NCI-H2107 treated with DMSO at 0.1 percent for 48 hours (cell line): ENCODE data around the gene FRAT1.
A peak's percentile ranks its signal among the peaks of the same experiment; 100 is the strongest.
"Not testable (repeated sequence)": the region's sequence is repeated elsewhere in the genome, so short reads cannot be mapped to it uniquely, and the experiment has no call there.

Source experiments
- DNase-seq: peaks from one replicate; lab custom pipeline; 2025; ENCODE audit not compliant: unreplicated experiment; lab: John Stamatoyannopoulos, UW

FRAT1 gene, protein sequence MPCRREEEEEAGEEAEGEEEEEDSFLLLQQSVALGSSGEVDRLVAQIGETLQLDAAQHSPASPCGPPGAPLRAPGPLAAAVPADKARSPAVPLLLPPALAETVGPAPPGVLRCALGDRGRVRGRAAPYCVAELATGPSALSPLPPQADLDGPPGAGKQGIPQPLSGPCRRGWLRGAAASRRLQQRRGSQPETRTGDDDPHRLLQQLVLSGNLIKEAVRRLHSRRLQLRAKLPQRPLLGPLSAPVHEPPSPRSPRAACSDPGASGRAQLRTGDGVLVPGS

DNA sequence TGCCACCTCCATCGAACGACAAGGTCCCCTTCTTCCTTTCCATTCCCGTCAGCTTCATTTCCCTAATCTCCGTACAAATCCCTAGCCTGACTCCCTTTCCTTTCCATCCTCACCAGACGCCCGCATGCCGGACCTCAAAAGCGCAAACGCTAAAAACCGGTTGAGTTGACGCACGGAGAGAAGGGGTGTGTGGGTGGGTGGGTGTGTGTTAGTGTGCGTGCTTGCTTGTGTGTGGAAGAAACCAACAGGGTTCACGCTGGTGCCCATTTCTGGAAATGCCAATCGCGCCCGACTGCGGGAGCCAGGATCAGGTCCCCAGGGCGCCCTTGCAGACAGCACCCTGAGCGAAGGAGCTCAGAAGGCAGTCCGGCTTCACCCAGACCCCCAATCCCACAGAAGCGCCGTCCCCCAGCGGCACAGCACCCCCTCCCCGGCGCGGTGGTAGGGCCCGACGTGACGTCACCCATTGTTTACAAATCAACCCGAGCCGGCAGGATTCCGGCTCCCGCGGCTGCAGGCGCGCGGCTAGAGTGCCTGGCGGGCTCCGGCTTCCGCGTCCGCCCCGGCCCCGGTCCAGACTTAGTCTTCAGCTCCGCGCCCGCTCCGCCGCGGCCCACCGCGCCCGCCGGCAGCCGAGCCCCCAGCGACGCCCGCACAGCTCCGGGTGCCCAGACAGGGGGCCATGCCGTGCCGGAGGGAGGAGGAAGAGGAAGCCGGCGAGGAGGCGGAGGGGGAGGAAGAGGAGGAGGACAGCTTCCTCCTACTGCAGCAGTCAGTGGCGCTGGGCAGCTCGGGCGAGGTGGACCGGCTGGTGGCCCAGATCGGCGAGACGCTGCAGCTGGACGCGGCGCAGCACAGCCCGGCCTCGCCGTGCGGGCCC, at the start of gene FRAT1:
Gene FRAT1 (plus strand): TSS at position 500 of the 880 bp plus-strand sequence. CDS start 183 bp downstream, at position 683.
- DNase-seq, result peak; percentile 33

DNA sequence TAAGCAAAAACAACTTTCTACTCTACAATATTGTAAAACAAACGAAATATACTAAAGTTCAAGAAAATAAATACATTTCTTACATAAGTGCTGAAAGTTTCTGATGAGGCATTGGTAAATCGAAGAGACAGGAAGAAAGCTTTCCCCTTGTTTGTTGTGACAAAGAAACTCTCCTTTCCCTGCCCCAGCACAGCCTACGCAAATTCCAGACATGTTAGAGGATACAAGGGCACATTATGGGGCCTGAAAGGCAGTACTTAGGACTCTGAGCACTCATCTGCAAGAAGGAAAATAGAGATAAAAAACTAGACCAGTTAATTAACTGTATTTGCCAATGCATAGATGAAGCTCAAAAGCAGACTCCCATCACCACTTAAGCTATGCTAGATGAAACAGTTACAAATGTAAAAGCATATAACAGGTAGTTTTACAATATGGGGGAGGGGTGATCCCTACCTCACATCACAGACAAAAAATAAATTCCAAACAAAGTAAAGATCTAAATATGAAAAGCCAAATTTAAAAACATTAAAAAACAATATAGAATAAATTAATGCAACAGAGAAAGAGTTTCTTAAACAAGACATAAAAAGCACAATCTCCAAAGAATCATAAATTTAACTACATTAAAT, 48.4 kb upstream of the FRAT1 start:
- DNase-seq, result no peak

DNA sequence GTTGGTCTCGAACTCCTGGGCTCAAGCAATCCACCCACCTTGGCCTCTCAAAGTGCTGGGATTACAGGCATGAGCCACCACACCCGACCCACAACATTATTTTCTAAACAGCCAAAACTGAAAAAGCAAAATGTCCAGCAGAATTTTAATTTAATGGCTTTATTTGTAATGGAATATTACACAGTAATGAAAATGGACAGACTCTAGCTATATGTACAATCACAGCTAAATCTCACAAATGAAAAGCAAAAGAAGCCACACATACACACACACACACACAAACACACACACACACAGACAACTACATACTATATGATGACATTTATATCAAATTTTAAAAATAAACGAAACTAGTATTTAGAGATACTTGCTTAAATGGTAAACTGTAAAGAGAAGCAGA, 45.4 kb upstream of the FRAT1 start:
- DNase-seq, result no peak

DNA sequence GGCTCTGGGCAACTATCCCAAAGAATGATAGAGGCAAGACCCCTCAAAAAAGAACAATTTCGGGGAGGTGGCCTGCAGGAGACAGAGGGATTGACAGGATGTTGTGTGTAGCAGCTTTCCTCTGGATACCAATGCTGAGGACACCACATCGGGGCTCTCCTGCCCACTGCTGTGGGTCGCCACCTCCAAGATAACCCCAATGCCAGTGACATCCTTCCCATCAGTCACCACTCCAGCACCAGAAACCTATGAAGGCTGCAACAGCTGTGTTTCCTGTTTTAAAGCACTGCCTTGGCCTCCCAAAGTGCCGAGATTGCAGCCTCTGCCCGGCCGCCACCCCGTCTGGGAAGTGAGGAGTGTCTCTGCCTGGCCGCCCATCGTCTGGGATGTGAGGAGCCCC, 44.2 kb upstream of the FRAT1 start:
- DNase-seq, result no peak

DNA sequence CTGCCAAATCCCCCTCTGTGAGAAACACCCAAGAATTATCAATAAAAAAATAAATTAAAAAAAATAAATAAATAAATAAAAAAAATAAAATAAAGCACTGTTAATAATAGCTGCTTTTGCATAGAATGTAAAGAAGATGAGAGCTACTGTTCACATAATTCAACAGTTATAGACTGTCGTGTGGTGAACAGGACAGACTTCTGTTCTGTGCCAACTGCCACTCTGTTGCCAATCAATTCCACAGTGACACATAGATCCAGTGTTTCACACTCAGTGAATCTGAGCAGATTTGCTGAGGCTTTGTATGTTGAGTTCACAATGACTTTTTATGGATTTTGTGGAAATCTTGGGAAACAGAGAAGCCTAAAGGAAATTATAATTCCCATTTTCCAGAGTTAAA, 41.5 kb upstream of the FRAT1 start:
- no peak for DNase-seq

DNA sequence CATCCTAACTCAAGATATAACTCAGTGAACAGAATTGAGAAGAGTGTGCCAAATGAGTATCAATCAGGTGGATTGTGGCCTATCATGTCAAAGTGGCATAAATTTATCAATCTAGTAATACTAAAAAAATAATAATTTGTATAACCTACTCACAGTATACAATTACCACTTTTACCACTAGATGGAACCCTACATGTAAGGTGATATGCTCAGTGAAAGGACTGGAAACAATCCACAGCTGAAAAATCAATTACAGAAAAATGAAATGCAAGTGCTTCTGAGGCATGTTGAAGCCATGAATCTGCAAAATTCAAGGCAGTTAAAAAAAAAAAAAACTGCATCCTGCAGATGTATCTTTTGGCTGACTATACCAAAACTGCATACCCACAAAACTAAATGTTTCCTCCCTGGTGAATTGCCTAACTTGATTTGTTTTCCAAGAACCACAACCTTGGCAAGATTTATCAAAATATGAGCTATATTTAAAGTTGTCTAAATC, 40.5 kb upstream of the FRAT1 start:
- DNase-seq, result peak; percentile 52

DNA sequence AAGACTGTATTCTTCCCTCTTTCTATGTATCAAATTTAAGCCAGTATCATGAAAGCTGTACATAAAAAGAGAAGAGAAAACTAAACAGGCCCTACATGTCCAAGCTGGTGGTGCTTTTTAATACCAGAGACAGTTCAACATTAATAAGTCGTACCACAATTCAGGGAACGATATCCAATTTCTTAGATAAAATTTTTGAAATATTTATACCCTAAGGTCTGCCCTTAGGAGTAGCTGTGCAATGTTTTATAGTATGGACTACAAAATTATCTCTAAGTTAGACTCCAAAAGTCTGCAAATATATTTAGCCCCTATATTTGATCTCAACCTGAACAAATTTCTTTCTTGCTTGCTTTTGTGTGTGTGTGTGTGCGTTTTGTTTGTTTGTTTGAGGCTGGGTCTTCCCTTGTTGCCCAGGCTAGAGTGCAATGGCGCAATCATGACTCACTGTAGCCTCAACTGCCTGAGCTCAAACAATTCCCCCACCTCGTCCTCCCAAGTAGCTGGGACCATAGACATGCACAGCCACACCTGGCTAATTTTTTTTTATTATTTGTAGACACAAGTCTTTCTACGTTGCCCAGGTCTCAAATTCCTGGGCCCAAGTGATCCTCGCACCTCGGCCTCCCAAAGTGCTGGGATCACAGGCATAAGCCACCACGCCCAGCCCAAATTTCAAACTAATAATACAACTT, 39.8 kb upstream of the FRAT1 start:
- DNase-seq, result no peak

DNA sequence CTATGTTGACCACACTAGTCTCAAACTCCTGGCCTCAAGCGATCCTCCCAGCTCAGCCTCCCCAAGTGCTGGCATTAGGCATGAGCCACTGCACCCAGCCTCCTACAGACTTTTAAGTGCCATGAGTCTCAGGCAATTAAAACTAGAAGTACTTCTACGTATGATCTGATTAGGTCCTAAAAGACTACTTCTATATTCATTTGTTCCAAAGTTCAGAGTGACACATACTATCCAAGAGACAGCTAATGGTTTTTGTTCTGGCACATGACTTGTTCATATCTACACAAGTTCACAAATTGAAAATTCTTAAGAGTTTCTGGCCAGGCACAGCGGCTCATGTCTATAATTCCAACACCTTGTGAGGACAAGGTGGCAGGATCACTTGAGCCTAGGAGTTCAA, 38.3 kb upstream of the FRAT1 start:
- DNase-seq, result no peak

DNA sequence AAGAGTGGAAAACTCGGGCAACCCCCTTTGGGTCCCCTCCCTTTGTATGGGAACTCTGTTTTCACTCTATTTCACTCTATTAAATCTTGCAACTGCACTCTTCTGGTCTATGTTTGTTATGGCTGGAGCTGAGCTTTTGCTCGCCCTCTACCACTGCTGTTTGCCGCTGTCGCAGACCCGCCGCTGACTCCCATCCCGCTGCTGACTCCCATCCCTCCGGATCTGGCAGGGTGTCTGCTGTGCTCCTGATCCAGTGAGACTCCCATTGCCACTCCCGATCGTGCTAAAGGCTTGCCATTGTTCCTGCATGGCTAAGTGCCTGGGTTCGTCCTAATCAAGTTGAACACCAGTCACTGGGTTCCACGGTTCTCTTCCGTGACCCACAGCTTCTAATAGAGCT, 29.0 kb upstream of the FRAT1 start:
- not testable (repeated sequence) for DNase-seq

DNA sequence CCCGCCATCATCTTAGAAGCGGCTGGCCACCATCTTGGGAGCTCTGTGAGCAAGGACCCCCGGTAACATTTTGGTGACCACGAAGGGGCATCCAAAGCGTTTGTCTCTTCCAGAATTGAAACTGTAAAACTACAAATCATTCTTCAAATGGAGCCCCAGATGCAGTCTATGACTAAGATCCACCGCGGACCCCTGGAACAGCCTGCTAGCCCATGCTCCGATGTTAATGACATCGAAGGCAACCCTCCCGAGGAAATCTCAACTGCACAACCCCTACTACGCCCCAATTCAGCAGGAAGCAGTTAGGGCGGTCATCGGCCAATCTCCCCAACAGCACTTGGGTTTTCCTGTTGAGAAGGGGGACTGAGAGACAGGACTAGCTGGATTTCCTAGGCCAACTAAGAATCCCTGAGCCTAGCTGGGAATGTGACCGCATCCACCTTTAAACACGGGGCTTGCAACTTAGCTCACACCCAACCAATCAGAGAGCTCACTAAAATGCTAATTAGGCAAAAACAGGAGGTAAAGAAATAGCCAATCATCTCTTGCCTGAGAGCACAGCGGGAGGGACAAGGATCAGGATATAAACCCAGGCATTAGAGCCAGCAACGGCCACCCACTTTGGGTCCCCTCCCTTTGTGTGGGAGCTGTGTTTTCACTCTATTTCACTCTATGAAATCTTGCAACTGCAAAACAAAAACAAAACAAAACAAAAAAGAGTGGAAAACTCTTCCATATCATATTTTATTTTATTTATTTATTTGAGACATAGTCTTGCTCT, 28.3 kb upstream of the FRAT1 start:
- not testable (repeated sequence) for DNase-seq

DNA sequence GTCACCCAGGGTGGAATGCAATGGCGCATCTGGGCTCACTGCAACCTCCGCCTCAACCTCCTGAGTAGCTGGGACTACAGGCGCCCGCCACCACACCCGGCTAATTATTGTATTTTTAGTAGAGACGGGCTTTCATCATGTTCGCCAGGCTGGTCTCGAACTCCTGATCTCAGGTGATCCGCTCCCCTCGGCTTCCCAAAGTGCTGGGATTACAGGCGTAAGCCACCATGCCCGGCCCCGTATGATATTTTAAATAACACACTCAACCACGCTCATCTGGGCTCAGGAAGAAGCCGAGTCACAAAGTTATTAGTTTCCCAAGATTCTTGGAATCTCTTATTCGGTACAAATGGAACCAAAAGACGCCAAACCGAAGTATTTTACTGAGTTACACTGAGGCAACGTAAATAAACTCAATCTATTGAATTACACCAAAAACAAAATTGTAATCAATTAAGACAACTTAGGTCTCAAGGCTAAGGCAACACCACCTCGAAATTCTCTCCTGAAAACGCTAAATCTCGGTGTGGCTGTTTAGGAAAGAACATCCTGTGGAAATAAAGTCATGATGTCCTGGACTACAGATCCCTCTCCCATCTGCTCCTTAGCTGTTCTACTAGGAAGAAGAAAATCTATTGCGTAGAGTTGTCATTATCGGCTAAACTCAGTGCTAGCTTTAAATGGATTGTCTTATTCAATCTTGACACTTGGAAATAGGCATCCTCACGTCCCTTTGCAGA, 27.5 kb upstream of the FRAT1 start:
- DNase-seq, result peak; percentile 21

DNA sequence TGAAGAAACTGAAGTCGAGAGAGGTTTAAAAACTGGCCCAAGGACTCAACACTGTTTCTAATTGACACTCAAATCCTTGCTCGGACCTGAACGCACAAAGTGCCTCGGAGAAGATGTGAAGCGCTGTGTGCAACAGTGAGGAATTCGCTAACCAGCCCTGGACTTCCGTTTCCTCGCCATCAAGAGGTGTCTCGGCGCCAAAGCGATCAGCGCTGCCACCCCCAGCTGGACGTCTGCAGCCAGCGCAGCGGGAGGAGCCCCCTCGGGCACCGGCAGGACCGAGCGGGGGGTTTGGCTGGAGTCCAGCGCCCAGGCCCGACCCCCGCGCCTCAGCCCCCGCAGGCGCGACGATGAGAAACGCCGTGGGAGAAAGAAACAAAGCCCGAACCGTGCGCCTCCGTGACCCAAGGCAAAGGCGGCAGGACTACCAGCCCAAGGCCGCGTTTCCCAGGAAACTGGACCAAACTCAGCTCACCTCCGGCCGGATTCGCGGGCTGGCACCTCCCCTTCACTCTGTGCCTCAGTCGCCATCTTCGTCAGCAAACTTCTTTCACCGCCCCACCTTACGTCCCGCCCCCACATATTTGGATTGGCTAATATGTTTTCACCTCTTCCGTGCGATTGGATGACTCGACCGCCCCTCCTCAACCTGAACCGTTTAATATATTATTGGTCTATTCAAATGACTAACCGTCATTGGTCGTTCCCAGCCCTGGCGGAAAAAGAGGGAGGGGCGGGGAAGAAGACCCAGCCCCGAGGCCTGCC, 26.8 kb upstream of the FRAT1 start, which contains the start of gene ARHGAP19:
Gene ARHGAP19 (minus strand): TSS at position 541 of the 765 bp plus-strand sequence. CDS start 10 bp downstream, at position 531.
- peak; percentile 91 for DNase-seq

DNA sequence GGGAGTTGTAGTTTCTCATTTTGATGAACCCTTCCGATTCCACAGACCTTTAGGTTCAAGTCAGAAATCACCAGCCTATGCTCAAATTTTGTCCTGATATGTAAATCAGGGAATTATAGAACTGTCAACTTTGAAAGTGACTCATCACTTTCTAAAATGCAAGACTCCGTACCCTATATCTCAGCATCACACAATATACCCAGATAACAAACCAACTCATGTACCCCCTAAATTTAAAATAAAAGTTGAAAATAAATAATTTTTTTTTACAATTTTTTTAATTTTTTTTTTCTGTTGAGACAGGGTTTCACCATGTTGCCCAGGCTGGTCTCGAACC, 26.2 kb upstream of the FRAT1 start:
- no peak for DNase-seq

DNA sequence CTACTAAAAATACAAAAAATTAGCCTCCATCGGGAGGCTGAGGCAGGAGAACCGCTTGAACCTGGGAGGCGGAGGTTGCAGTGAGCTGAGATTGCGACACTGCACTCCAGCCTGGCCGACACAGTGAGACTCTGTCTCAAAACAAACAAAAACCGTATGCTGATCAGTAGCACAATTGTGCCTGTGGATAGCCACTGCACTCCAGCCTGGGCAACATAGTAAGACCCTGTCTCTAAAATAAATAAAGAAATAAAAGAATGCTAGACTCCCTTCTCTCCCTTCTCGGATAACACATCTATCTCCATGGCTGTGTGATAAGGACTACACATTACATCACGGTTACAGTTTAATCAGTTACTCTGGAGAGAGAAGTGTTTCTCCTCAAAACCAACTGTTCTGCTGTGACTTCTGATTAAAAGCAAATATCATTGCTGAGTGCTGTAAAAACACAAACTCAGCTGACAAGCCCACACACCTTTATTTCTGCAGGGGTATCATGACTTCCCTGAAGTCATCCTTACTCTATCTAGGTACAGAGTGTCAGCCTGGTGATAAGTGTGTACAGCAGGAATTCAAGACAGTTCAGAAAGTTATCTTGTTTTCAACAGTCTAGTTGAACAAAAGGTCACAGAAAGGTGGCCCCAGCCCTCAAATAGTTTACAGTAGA, 21.4 kb upstream of the FRAT1 start:
- DNase-seq, result no peak

DNA sequence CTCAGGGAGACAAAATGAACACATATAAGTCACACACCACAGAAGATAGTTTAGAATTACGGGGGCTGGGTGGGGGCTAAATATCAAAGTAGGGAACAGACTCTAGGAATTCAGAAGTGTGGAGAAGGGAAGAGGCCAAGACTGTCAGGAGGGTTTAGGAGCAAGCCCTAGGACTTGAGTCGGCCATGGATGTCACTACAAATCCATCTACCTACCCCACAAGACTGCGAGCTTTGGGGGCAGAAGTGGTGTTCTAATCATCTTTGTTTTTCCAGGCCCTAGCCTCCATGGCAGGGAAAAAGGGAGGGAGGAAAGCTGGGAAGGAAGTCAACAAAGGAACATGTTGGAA, 20.9 kb upstream of the FRAT1 start:
- DNase-seq, result no peak

DNA sequence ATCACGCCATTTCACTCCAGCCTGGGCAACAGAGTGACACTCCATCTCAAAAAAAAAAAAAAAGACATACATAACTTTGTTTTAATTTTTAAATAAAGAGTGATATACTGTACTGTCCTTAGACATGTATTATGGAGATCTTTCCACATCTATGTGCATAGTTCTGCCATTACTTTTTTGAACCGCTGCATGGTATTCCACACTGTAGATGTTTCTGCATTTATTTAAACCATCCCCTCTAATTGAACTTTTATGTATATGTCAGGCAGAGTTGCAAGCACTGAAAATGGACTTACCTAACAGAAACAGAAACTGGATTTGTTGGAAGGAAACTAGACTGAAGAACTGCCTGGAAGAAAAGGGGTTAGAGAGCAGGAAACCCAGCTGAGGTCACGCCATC, 18.1 kb upstream of the FRAT1 start:
- no peak for DNase-seq

DNA sequence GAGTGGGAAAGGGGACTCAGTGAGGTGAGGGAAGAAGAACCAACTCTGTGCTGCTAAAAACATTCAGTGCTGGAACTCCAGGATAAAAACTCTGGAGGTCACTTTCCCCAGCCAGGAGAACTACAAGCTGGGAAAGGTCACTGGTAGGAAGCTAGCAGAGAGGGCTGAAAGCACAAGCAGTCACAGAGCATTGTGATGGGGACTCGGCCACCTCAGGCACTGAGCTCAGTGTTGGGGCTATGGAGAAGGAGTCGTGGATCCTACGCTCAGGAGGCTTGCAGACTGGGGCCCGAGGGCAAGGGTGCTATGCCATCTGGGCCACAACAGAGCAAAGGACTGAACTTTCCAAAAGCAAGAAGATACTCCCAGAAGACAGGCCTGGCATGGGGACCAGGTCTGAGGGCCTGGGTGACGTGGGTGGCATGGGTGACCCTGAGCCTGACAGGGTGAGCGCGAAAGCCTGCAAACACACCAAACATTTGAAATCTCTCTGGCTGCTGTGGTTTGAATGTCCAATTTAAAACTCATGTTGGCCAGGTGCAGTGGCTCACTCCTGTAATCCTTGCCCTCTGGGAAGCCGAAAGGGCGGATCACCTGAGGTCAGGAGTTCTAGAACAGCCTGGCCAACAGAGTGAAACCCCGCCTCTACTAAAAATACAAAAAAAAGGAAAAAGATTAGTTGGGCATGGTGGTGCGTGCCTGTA, 16.8 kb upstream of the FRAT1 start:
- DNase-seq, result no peak

DNA sequence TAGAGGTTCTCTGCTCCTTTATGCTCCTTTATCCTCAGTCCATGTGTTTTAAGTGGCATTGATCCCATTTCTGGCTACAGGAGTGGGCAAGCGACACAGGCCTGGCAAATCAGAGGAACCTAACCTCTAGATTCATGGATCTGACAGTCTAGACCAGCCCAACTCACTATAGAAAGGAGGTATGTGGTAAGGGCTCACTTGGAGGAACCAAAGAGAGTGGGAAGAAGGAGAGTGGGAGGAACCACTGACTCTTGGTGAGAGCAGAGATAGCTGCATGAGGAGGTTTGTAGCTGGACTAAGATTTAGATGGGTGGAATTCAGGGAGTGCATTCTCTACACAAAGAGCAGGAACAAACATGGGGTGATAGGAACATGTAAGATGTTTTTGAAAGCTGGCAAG, 11.6 kb upstream of the FRAT1 start:
- DNase-seq, result no peak
